Activated T-helper 17 cell treated with anti-CD3 and anti-CD28 coated beads, Interleukin-2, amount 50 U/mL, for 72 hours (primary cell): ENCODE results near the gene MLPH. TPM values are rescaled to one million over a fixed set of nuclear protein-coding genes. Genes with fewer than 3 reads are reported as not detected.
A peak's percentile ranks its signal among the peaks of the same experiment; 100 is the strongest.

Experiments used
- ATAC-seq: fragments of 150-1000 bp; cut with Tn5 transposase; replicated peaks from 2 replicates; pipeline ENCODE4 v1.10.0; 2021; ENCODE audit warnings: mild to moderate bottlenecking, moderate library complexity
- H3K27ac Mint-ChIP-seq: one replicate; pipeline ENCODE4 v1.8.0; 2022; ENCODE audit warnings: mixed read lengths
- H3K27me3 Mint-ChIP-seq: one replicate; pipeline ENCODE4 v1.8.0; 2022; ENCODE audit warnings: mixed read lengths
- H3K36me3 Mint-ChIP-seq: one replicate; pipeline ENCODE4 v1.8.0; 2022; ENCODE audit warnings: low read depth, mild to moderate bottlenecking, mixed read lengths
- H3K4me1 Mint-ChIP-seq: one replicate; pipeline ENCODE4 v1.8.0; 2022; ENCODE audit warnings: mixed read lengths
- H3K4me3 Mint-ChIP-seq: one replicate; pipeline ENCODE4 v1.8.0; 2022; ENCODE audit warnings: mild to moderate bottlenecking, mixed read lengths
- H3K9me3 Mint-ChIP-seq: one replicate; pipeline ENCODE4 v1.8.0; 2022; ENCODE audit warnings: mixed read lengths
- total RNA-seq, 2 donors: library from RNA; stranded (reverse); gene quantifications; one replicate each; pipeline ENCODE4 v1.2.3, GENCODE V29; 2022

The MLPH gene
- total RNA-seq, 2 donors from 2014 or later: not detected

GRCh38 chr2:237570776-237571335 lies 83.8 kb downstream of the MLPH start:
- no peak overlapping the region for H3K4me3 Mint-ChIP-seq
- no peak for ATAC-seq

GRCh38 chr2:237571551-237571950 lies 84.5 kb downstream of the MLPH start:
- no peak for ATAC-seq
- H3K4me1 Mint-ChIP-seq: no peaks in the 10 kb centered on the region
- H3K4me3 Mint-ChIP-seq: no peak overlapping the region
- no peaks in the 10 kb centered on the region for H3K27me3 Mint-ChIP-seq
- H3K36me3 Mint-ChIP-seq: no peaks in the 10 kb centered on the region
- no peak overlapping the region for H3K27ac Mint-ChIP-seq
- no peaks in the 10 kb centered on the region for H3K9me3 Mint-ChIP-seq

More at GRCh38 chr2:237570776-237571335, 83.8 kb downstream of the MLPH start:
- no peaks in the 10 kb centered on the region for H3K27me3 Mint-ChIP-seq
- no peak overlapping the region for H3K27ac Mint-ChIP-seq
- H3K36me3 Mint-ChIP-seq: no peaks in the 10 kb centered on the region
- H3K4me1 Mint-ChIP-seq: no peaks in the 10 kb centered on the region
- no peaks in the 10 kb centered on the region for H3K9me3 Mint-ChIP-seq

- Mint-ChIP-seq H3K9me3 (no peaks in the 10 kb centered on the region), H3K4me1 (no peaks in the 10 kb centered on the region), H3K27ac (no peak overlapping the region), H3K27me3 (peaks cover 2% of the 10 kb centered on the region), H3K36me3 (no peaks in the 10 kb centered on the region), H3K4me3 (no peak overlapping the region)
- ATAC-seq: peak; percentile 96
Measured at GRCh38 chr2:237572021-237572741, 85.1 kb downstream of the MLPH start.

GRCh38 chr2:237572742-237573101 lies 85.7 kb downstream of the MLPH start:
- Mint-ChIP-seq H3K36me3 (no peaks in the 10 kb centered on the region), H3K27me3 (peaks cover 2% of the 10 kb centered on the region), H3K4me3 (no peak overlapping the region), H3K4me1 (no peaks in the 10 kb centered on the region), H3K27ac (no peak overlapping the region), H3K9me3 (no peaks in the 10 kb centered on the region)
- no peak for ATAC-seq

- Mint-ChIP-seq H3K27ac (peak overlapping the region; percentile 29), H3K36me3 (no peaks in the 10 kb centered on the region), H3K9me3 (no peaks in the 10 kb centered on the region), H3K4me3 (no peak overlapping the region), H3K27me3 (peaks cover 6% of the 10 kb centered on the region), H3K4me1 (no peaks in the 10 kb centered on the region)
- ATAC-seq: no peak
Measured at GRCh38 chr2:237573721-237574415, 86.8 kb downstream of the MLPH start.

- peak overlapping the region; percentile 29 for H3K27ac Mint-ChIP-seq
- H3K9me3 Mint-ChIP-seq: no peaks in the 10 kb centered on the region
- H3K27me3 Mint-ChIP-seq: peaks cover 6% of the 10 kb centered on the region
- no peaks in the 10 kb centered on the region for H3K36me3 Mint-ChIP-seq
- no peak overlapping the region for H3K4me3 Mint-ChIP-seq
- no peak for ATAC-seq
- H3K4me1 Mint-ChIP-seq: no peaks in the 10 kb centered on the region
Measured at GRCh38 chr2:237574467-237574866, 87.4 kb downstream of the MLPH start.

- Mint-ChIP-seq H3K4me3 (no peak overlapping the region), H3K9me3 (no peaks in the 10 kb centered on the region), H3K27me3 (peaks cover 6% of the 10 kb centered on the region), H3K4me1 (no peaks in the 10 kb centered on the region), H3K27ac (no peak overlapping the region), H3K36me3 (no peaks in the 10 kb centered on the region)
- no peak for ATAC-seq
Measured at GRCh38 chr2:237574894-237575868, 88.1 kb downstream of the MLPH start.

GRCh38 chr2:237575869-237576862 lies 89.1 kb downstream of the MLPH start:
- Mint-ChIP-seq H3K27me3 (peaks cover 6% of the 10 kb centered on the region), H3K4me1 (no peaks in the 10 kb centered on the region), H3K36me3 (no peaks in the 10 kb centered on the region), H3K4me3 (no peak overlapping the region), H3K27ac (no peak overlapping the region), H3K9me3 (no peaks in the 10 kb centered on the region)
- ATAC-seq: no peak

GRCh38 chr2:237576974-237577373 lies 89.9 kb downstream of the MLPH start:
- H3K4me3 Mint-ChIP-seq: no peak overlapping the region
- H3K9me3 Mint-ChIP-seq: no peaks in the 10 kb centered on the region
- no peak overlapping the region for H3K27ac Mint-ChIP-seq
- no peak for ATAC-seq
- no peaks in the 10 kb centered on the region for H3K4me1 Mint-ChIP-seq
- peaks cover 6% of the 10 kb centered on the region for H3K27me3 Mint-ChIP-seq
- H3K36me3 Mint-ChIP-seq: no peaks in the 10 kb centered on the region

GRCh38 chr2:237577458-237577857 lies 90.4 kb downstream of the MLPH start:
- no peak for ATAC-seq
- Mint-ChIP-seq H3K27ac (no peak overlapping the region), H3K4me1 (no peaks in the 10 kb centered on the region), H3K36me3 (no peaks in the 10 kb centered on the region), H3K9me3 (no peaks in the 10 kb centered on the region), H3K27me3 (peaks cover 6% of the 10 kb centered on the region), H3K4me3 (no peak overlapping the region)

GRCh38 chr2:237577956-237578870 lies 91.2 kb downstream of the MLPH start:
- no peak for ATAC-seq
- no peak overlapping the region for H3K4me3 Mint-ChIP-seq
- no peaks in the 10 kb centered on the region for H3K36me3 Mint-ChIP-seq
- no peaks in the 10 kb centered on the region for H3K9me3 Mint-ChIP-seq
- H3K27ac Mint-ChIP-seq: no peak overlapping the region
- H3K27me3 Mint-ChIP-seq: peaks cover 6% of the 10 kb centered on the region
- no peaks in the 10 kb centered on the region for H3K4me1 Mint-ChIP-seq

GRCh38 chr2:237581326-237581725 lies 94.3 kb downstream of the MLPH start:
- ATAC-seq: no peak
- H3K27me3 Mint-ChIP-seq: peaks cover 6% of the 10 kb centered on the region
- H3K9me3 Mint-ChIP-seq: no peaks in the 10 kb centered on the region
- H3K27ac Mint-ChIP-seq: no peak overlapping the region
- H3K36me3 Mint-ChIP-seq: no peaks in the 10 kb centered on the region
- no peak overlapping the region for H3K4me3 Mint-ChIP-seq
- H3K4me1 Mint-ChIP-seq: no peaks in the 10 kb centered on the region
